HCT116 (cell line): ENCODE results near the gene ACKR1. TPM values are rescaled to one million over a fixed set of nuclear protein-coding genes. Genes with fewer than 3 reads are reported as not detected.

Experiments used
- ATAC-seq: fragments of 200-7000 bp; cut with Tn5 transposase; 2 replicates; pipeline ENCODE4 v1.9.1; 2020; ENCODE audit warnings: mild to moderate bottlenecking, moderate library complexity
- BruUV-seq: library from RNA; stranded (reverse); fragments of 400-500 nt; replicated peaks from 2 replicates; lab custom pipeline; 2021; lab: Mats Ljungman, UMichigan
- CTCF ChIA-PET: fragments of 300-600 bp; sonication (Branson Sonifier 250); formaldehyde crosslinking; loops from one replicate; lab custom pipeline; 2021; ENCODE audit warnings: antibody characterized with exemption; lab: Charles Lee
- POLR2A ChIA-PET: fragments of 300-600, 350-600 bp; sonication (Branson Sonifier 250); formaldehyde crosslinking; loops from one replicate; lab custom pipeline; 2021; ENCODE audit warnings: antibody characterized with exemption; lab: Charles Lee
- RAD21 ChIA-PET, 2 experiments: fragments of 300-600 bp; sonication (Branson Sonifier 250); formaldehyde crosslinking; loops; one replicate each; lab custom pipeline; 2023; ENCODE audit warnings: low total read pairs in 2 of 2; ENCODE audit not compliant: uncharacterized antibody in 2 of 2, unreplicated experiment in 2 of 2, low non-redundant PET in 1 of 2; lab: Charles Lee
- DNase-seq: peaks from one replicate; pipeline ENCODE4 v3.0.0-alpha.2; 2010; ENCODE audit warnings: low read depth, low spot score
- H2AFZ ChIP-seq: fragments of 200-600 bp; shearing (Covaris generic), sonication (generic); 2 replicates; pipeline ENCODE4 v1.6.1; 2017; ENCODE audit warnings: low read depth, mixed run types, mixed read lengths, antibody characterized with exemption, low read length; ENCODE audit not compliant: poor library complexity, severe bottlenecking
- H3K27ac ChIP-seq: 2 replicates; pipeline ENCODE4 v1.5.1; 2012; ENCODE audit warnings: low read depth, low read length
- H3K27me3 ChIP-seq: fragments of 200-600 bp; sonication (generic); 2 replicates; pipeline ENCODE4 v1.6.1; 2016; ENCODE audit warnings: mixed run types, low read length, mixed read lengths; ENCODE audit not compliant: insufficient read depth
- H3K36me3 ChIP-seq, 2 experiments: fragments of 200-500 bp in 1 of 2; fragments of 200-600 bp in 1 of 2; sonication (Bioruptor generic) in 1 of 2; sonication (generic) in 1 of 2; 2 replicates each; pipeline versions ENCODE4 v1.5.1 to v1.6.1; 2014 to 2016; ENCODE audit warnings: low read length in 2 of 2, inconsistent platforms in 1 of 2, mixed read lengths in 1 of 2, mixed run types in 1 of 2; ENCODE audit not compliant: insufficient read depth in 2 of 2, control insufficient read depth in 1 of 2
- H3K4me1 ChIP-seq, 2 experiments: fragments of 200-600 bp in 1 of 2; sonication (generic) in 1 of 2; 2 replicates each; pipeline versions ENCODE4 v1.5.1 to v1.6.1; 2012 to 2017; ENCODE audit warnings: low read length in 2 of 2, inconsistent platforms in 1 of 2, mild to moderate bottlenecking in 1 of 2, mixed read lengths in 1 of 2, mixed run types in 1 of 2, moderate library complexity in 1 of 2; ENCODE audit not compliant: insufficient read depth in 2 of 2, control insufficient read depth in 1 of 2
- H3K4me2 ChIP-seq: fragments of 200-600 bp; sonication (generic); 2 replicates; pipeline ENCODE4 v1.6.1; 2017; ENCODE audit warnings: mixed run types, low read length, mixed read lengths
- H3K4me3 ChIP-seq, 2 experiments: fragments of 200-600 bp in 1 of 2; sonication (generic) in 1 of 2; replicated peaks in 1 of 2; 2 replicates each; pipeline ENCODE4 v1.5.1; 2011 to 2016; ENCODE audit warnings: low read length in 2 of 2, control low read depth in 1 of 2, low read depth in 1 of 2, mild to moderate bottlenecking in 1 of 2, mixed read lengths in 1 of 2, mixed run types in 1 of 2
- H3K79me2 ChIP-seq: fragments of 200-600 bp; sonication (generic); 2 replicates; pipeline ENCODE4 v1.6.1; 2017; ENCODE audit warnings: mild to moderate bottlenecking, mixed run types, low read length, moderate library complexity, mixed read lengths; ENCODE audit not compliant: insufficient read depth
- H3K9ac ChIP-seq: fragments of 200-600 bp; sonication (generic); 2 replicates; pipeline ENCODE4 v1.6.1; 2016; ENCODE audit warnings: low read length, mixed read lengths
- H3K9me2 ChIP-seq: fragments of 200-600 bp; sonication (generic), shearing (Covaris generic); 2 replicates; pipeline ENCODE4 v1.6.1; 2017; ENCODE audit warnings: mixed run types, mild to moderate bottlenecking, moderate library complexity; ENCODE audit not compliant: insufficient read depth
- H3K9me3 ChIP-seq, 2 experiments: fragments of 200-500 bp in 1 of 2; fragments of 200-600 bp in 1 of 2; sonication (Bioruptor generic) in 1 of 2; sonication (generic) in 1 of 2; 2 replicates each; pipeline ENCODE4 v1.6.1; 2014 to 2017; ENCODE audit warnings: low read length in 2 of 2, mixed read lengths in 2 of 2, inconsistent platforms in 1 of 2, low read depth in 1 of 2, mild to moderate bottlenecking in 1 of 2, mixed run types in 1 of 2, moderate library complexity in 1 of 2; ENCODE audit not compliant: control insufficient read depth in 1 of 2, insufficient read depth in 1 of 2
- H4K20me1 ChIP-seq: fragments of 200-600 bp; sonication (generic), shearing (Covaris generic); 2 replicates; pipeline ENCODE4 v1.6.1; 2017; ENCODE audit warnings: mixed run types, mild to moderate bottlenecking, moderate library complexity; ENCODE audit not compliant: insufficient read depth
- ATF3 ChIP-seq: IDR thresholded peaks from 2 replicates; pipeline ENCODE4 v1.6.1; 2012
- CEBPB ChIP-seq: IDR thresholded peaks from 2 replicates; pipeline ENCODE4 v1.6.1; 2012; ENCODE audit warnings: low read depth
- CTCF ChIP-seq, 3 experiments: fragments of 200-600 bp in 1 of 3; sonication (generic) in 1 of 3; IDR thresholded peaks in 2 of 3; conservative IDR thresholded peaks in 1 of 3; 2 replicates each; pipeline ENCODE4 v1.5.1; 2012 to 2017; ENCODE audit warnings: low read depth in 2 of 3, low read length in 2 of 3, antibody characterized with exemption in 1 of 3, borderline replicate concordance in 1 of 3, control low read depth in 1 of 3, mild to moderate bottlenecking in 1 of 3, mixed read lengths in 1 of 3, mixed run types in 1 of 3, moderate library complexity in 1 of 3; ENCODE audit not compliant: insufficient read depth in 1 of 3
- EZH2 ChIP-seq: fragments of 200-600 bp; sonication (generic); IDR thresholded peaks from 2 replicates; pipeline ENCODE4 v1.6.1; 2017; ENCODE audit warnings: antibody characterized with exemption, mixed run types
- EZH2phosphoT487 ChIP-seq: fragments of 200-600 bp; IDR thresholded peaks from 2 replicates; pipeline ENCODE4 v1.6.1; 2018; ENCODE audit warnings: antibody characterized with exemption, borderline replicate concordance
- FOSL1 ChIP-seq: IDR thresholded peaks from 2 replicates; pipeline ENCODE4 v1.6.1; 2012; ENCODE audit warnings: low read depth
- MAX ChIP-seq: IDR thresholded peaks from 2 replicates; pipeline ENCODE4 v1.6.1; 2012
- POLR2A ChIP-seq: IDR thresholded peaks from 2 replicates; pipeline ENCODE4 v1.7.0; 2011; ENCODE audit warnings: borderline replicate concordance; ENCODE audit not compliant: insufficient read depth, insufficient read length; ENCODE audit errors: extremely low read depth
- RAD21 ChIP-seq: IDR thresholded peaks from 2 replicates; pipeline ENCODE4 v1.6.1; 2012; ENCODE audit warnings: low read depth, mild to moderate bottlenecking
- TCF7L2 ChIP-seq: IDR thresholded peaks from 2 replicates; pipeline ENCODE4 v1.7.0; 2011; ENCODE audit warnings: borderline replicate concordance, inconsistent platforms; ENCODE audit not compliant: insufficient read depth, insufficient read length; ENCODE audit errors: extremely low read depth
- YY1 ChIP-seq: IDR thresholded peaks from 2 replicates; pipeline ENCODE4 v1.6.1; 2011; ENCODE audit warnings: low read length, low read depth, moderate library complexity, mild to moderate bottlenecking; ENCODE audit not compliant: insufficient replicate concordance; ENCODE audit errors: extremely low read depth
- ZFX ChIP-seq: fragments of 450-650 bp; IDR thresholded peaks from 2 replicates; pipeline ENCODE4 v1.6.1; 2017
- ZNF274 ChIP-seq: fragments of 200-500 bp; sonication (Bioruptor generic); IDR thresholded peaks from 2 replicates; pipeline ENCODE4 v1.6.1; 2014; ENCODE audit warnings: mild to moderate bottlenecking, low read depth, low read length, inconsistent platforms
- intact Hi-C: fragments of 100-400 bp; cut with micrococcal nuclease; formaldehyde crosslinking; loops from 2 replicates; pipeline ENCODE4 v1.10.0; 2022
- total RNA-seq: library from RNA; stranded (reverse); gene quantifications from one replicate; pipeline ENCODE4 v1.2.1, GENCODE V29; 2021; ENCODE audit not compliant: unreplicated experiment

ACKR1 gene
- total RNA-seq, 1 experiment from 2014 or later, result not detected

- H3K27ac ChIP-seq, result no peak overlapping the region
- H3K9me2 ChIP-seq, result no peaks in the 10 kb centered on the region
- CTCF ChIA-PET, result no interaction called here
- no peaks in the 10 kb centered on the region for H3K9me3 ChIP-seq
- RAD21 ChIA-PET, result no interaction called here
- BruUV-seq, result no TSS peak
- H3K79me2 ChIP-seq, result no peaks in the 10 kb centered on the region
- no peak overlapping the region for H3K9ac ChIP-seq
- ATAC-seq (no peak), DNase-seq (no peak)
- POLR2A ChIA-PET, result no interaction called here
- no peaks in the 10 kb centered on the region for H4K20me1 ChIP-seq
- H3K36me3 ChIP-seq, result no peaks in the 10 kb centered on the region
- H3K4me2 ChIP-seq, result no peak overlapping the region
- no peak overlapping the region for H2AFZ ChIP-seq
- H3K4me1 ChIP-seq, result no peaks in the 10 kb centered on the region
- intact Hi-C loops, result no loop called here
- no peak for TF ChIP-seq YY1
- no peak for TF ChIP-seq EZH2
- TF ChIP-seq MAX, result no peak
- no peak for TF ChIP-seq RAD21
- TF ChIP-seq FOSL1, result no peak
- no peak for TF ChIP-seq ATF3
- TF ChIP-seq CTCF (IDR thresholded peaks at IDR 0.05 in 2 of 3, conservative IDR thresholded peaks at IDR 0.05 in 1 of 3; ENCODE audit: borderline replicate concordance in 1 of 3, insufficient read depth in 1 of 3, low read depth in 2 of 3, low read length in 2 of 3), result no peak
- no peak for TF ChIP-seq ZNF274
- TF ChIP-seq POLR2A, result no peak
- no peak for TF ChIP-seq EZH2phosphoT487
- no peak for TF ChIP-seq TCF7L2
- TF ChIP-seq CEBPB, result no peak
- no peak for TF ChIP-seq ZFX
- peaks cover 31% of the 10 kb centered on the region for H3K27me3 ChIP-seq
- H3K4me3 ChIP-seq, result no peak overlapping the region
Observed at GRCh38 chr1:159172614-159173291, 31.9 kb upstream of the ACKR1 start.
